CD14-positive monocyte (primary cell): ENCODE results near the gene PKM. TPM values are rescaled to one million over a fixed set of nuclear protein-coding genes. Genes with fewer than 3 reads are reported as not detected.

ENCODE experiments used
- DNase-seq, 3 donors: peaks; one replicate each; pipeline ENCODE4 v3.0.0-alpha.2; 2011 to 2022
- H2AFZ ChIP-seq: 2 replicates; pipeline ENCODE4 v1.6.0; 2012; ENCODE audit warnings: mild to moderate bottlenecking, low read depth, low read length, inconsistent platforms; ENCODE audit not compliant: insufficient read depth, poor library complexity, severe bottlenecking
- H3K27ac ChIP-seq, 2 donors: 1 replicate in 1 of 2; 2 replicates in 1 of 2; pipeline ENCODE4 v1.5.1; 2012 to 2013; ENCODE audit warnings: low read length in 2 of 2, control low read depth in 1 of 2, inconsistent platforms in 1 of 2, low read depth in 1 of 2, mild to moderate bottlenecking in 1 of 2
- H3K27me3 ChIP-seq, 2 donors: one replicate each; pipeline versions ENCODE4 v1.6.0 to v1.6.1; 2011 to 2013; ENCODE audit warnings: low read length in 2 of 2; ENCODE audit not compliant: control insufficient read depth in 2 of 2, insufficient read depth in 2 of 2
- H3K36me3 ChIP-seq, 2 donors: replicated peaks in 1 of 2; 1 replicate in 1 of 2; 2 replicates in 1 of 2; pipeline versions ENCODE4 v1.5.1 to v1.6.1; 2012 to 2013; ENCODE audit warnings: low read length in 2 of 2, control low read depth in 1 of 2, inconsistent platforms in 1 of 2, mild to moderate bottlenecking in 1 of 2; ENCODE audit not compliant: insufficient read depth in 2 of 2, control insufficient read depth in 1 of 2
- H3K4me1 ChIP-seq, 2 donors: 1 replicate in 1 of 2; 2 replicates in 1 of 2; pipeline versions ENCODE4 v1.5.1 to v1.6.1; 2012 to 2013; ENCODE audit warnings: low read length in 2 of 2, control low read depth in 1 of 2, inconsistent platforms in 1 of 2, mild to moderate bottlenecking in 1 of 2, moderate library complexity in 1 of 2; ENCODE audit not compliant: insufficient read depth in 2 of 2, control insufficient read depth in 1 of 2
- H3K4me2 ChIP-seq: replicated peaks from 2 replicates; pipeline ENCODE3; 2012; ENCODE audit warnings: low read length, moderate library complexity, mild to moderate bottlenecking; ENCODE audit not compliant: poor library complexity, severe bottlenecking; ENCODE audit errors: extremely low read depth
- H3K4me3 ChIP-seq, 3 experiments: fragments of 200-600 bp in 1 of 3; sonication (generic) in 1 of 3; replicated peaks in 1 of 3; 1 replicate in 2 of 3; 2 replicates in 1 of 3; pipeline ENCODE4 v1.5.1; 2011 to 2013; ENCODE audit warnings: low read length in 3 of 3, mild to moderate bottlenecking in 3 of 3, control low read depth in 2 of 3, low read depth in 2 of 3, inconsistent platforms in 1 of 3, moderate library complexity in 1 of 3
- H3K79me2 ChIP-seq: 2 replicates; pipeline ENCODE4 v1.6.0; 2012; ENCODE audit warnings: mild to moderate bottlenecking, control low read depth, inconsistent platforms, low read length, moderate library complexity; ENCODE audit not compliant: insufficient read depth
- H3K9ac ChIP-seq: 2 replicates; pipeline ENCODE4 v1.6.0; 2017; ENCODE audit warnings: low read length, mild to moderate bottlenecking; ENCODE audit not compliant: insufficient read depth, poor library complexity, severe bottlenecking
- H3K9me3 ChIP-seq, 2 donors: replicated peaks in 1 of 2; 1 replicate in 1 of 2; 2 replicates in 1 of 2; pipeline versions ENCODE4 v1.5.1 to v1.6.1; 2012 to 2013; ENCODE audit warnings: low read length in 2 of 2, control low read depth in 1 of 2; ENCODE audit not compliant: control insufficient read depth in 1 of 2, insufficient read depth in 1 of 2
- H4K20me1 ChIP-seq: 2 replicates; pipeline ENCODE4 v1.6.0; 2012; ENCODE audit warnings: mild to moderate bottlenecking, low read length, control low read depth, moderate library complexity; ENCODE audit not compliant: insufficient read depth
- H3K27ac Mint-ChIP-seq, 7 donors: one replicate each; pipeline ENCODE4 v1.8.0; 2020; ENCODE audit warnings: mild to moderate bottlenecking in 7 of 7, mixed read lengths in 7 of 7, moderate library complexity in 6 of 7, inconsistent platforms in 2 of 7
- H3K27me3 Mint-ChIP-seq, 3 donors: one replicate each; pipeline ENCODE4 v1.8.0; 2021 to 2022; ENCODE audit warnings: low read depth in 3 of 3, mild to moderate bottlenecking in 3 of 3, mixed read lengths in 3 of 3, moderate library complexity in 3 of 3, inconsistent platforms in 1 of 3
- H3K36me3 Mint-ChIP-seq, 2 donors: one replicate each; pipeline ENCODE4 v1.8.0; 2020; ENCODE audit warnings: mixed read lengths in 2 of 2, inconsistent platforms in 1 of 2, mild to moderate bottlenecking in 1 of 2
- H3K4me1 Mint-ChIP-seq: one replicate; pipeline ENCODE4 v1.8.0; 2020; ENCODE audit warnings: mild to moderate bottlenecking, mixed read lengths
- H3K4me3 Mint-ChIP-seq, 2 donors: one replicate each; pipeline ENCODE4 v1.8.0; 2020; ENCODE audit warnings: mild to moderate bottlenecking in 2 of 2, mixed read lengths in 2 of 2, moderate library complexity in 1 of 2
- H3K9me3 Mint-ChIP-seq, 7 donors: one replicate each; pipeline ENCODE4 v1.8.0; 2020 to 2022; ENCODE audit warnings: mixed read lengths in 7 of 7, mild to moderate bottlenecking in 6 of 7, moderate library complexity in 6 of 7, inconsistent platforms in 2 of 7
- WGBS: methylation state at CpG from one replicate; pipeline ENCODE4 v1.1.5; 2013; ENCODE audit warnings: missing lambda C conversion rate; ENCODE audit not compliant: insufficient coverage; 5-methylcytosine and 5-hydroxymethylcytosine counted together
- intact Hi-C, 2 donors: fragments of 100-400 bp; cut with micrococcal nuclease; formaldehyde crosslinking; loops; one replicate each; pipeline versions ENCODE4 v1.15.0 to v1.15.1; 2023
- polyA plus RNA-seq, 3 donors: library from polyadenylated mRNA; depleted of rRNA in 1 of 3; unstranded in 2 of 3; stranded (reverse) in 1 of 3; fragments of 300-500 nt in 2 of 3; fragments of >200 nt in 1 of 3; fragmentation: Illumina TruSeq in 2 of 3; gene quantifications; 1 replicate in 2 of 3; 2 replicates in 1 of 3; pipeline ENCODE4 v1.2.3, GENCODE V29; 2012 to 2021
- TF ChIP-seq, protein P1 (sequence below): fragments of 200-600 bp; IDR thresholded peaks from one replicate; pipeline ENCODE4 v1.8.0; 2022; ENCODE audit warnings: antibody characterized with exemption, mild to moderate bottlenecking

The PKM gene
- polyA plus RNA-seq, 3 donors: 544 to 999 (median 986) TPM

GRCh38 chr15:72252663-72253299, 21.8 kb upstream of the PKM start:
- WGBS: 100% methylated on average over 5 of the region's 10 CpGs
- Histone ChIP-seq H3K9me3 (no peaks in the 10 kb centered on the region), H3K4me3 (no peak overlapping the region), H2AFZ (no peak overlapping the region), H3K4me2 (no peak overlapping the region), H3K27me3 (no peaks in the 10 kb centered on the region), H3K9ac (no peak overlapping the region), H4K20me1 (no peaks in the 10 kb centered on the region), H3K27ac (no peak overlapping the region), H3K36me3 (peaks cover 76 to 94% of the 10 kb centered on the region in 2 donors), H3K4me1 (peaks cover 9 to 13% of the 10 kb centered on the region in 2 donors), H3K79me2 (no peaks in the 10 kb centered on the region)
- Mint-ChIP-seq H3K27me3 (peaks cover 0 to 3% (median 0%) of the 10 kb centered on the region in 3 donors), H3K4me3 (no peak overlapping the region), H3K27ac (no peak overlapping the region), H3K36me3 (peaks cover 80 to 89% of the 10 kb centered on the region in 2 donors), H3K9me3 (peaks cover 0 to 1% (median 0%) of the 10 kb centered on the region in 7 donors), H3K4me1 (peaks cover 11% of the 10 kb centered on the region)
- intact Hi-C loops: loop anchor here in 1 of 2 donors (10.0 kb wide), 1 partner anchor 48 kb away; no protein-coding TSS in a partner anchor
- TF ChIP-seq, protein P1, sequence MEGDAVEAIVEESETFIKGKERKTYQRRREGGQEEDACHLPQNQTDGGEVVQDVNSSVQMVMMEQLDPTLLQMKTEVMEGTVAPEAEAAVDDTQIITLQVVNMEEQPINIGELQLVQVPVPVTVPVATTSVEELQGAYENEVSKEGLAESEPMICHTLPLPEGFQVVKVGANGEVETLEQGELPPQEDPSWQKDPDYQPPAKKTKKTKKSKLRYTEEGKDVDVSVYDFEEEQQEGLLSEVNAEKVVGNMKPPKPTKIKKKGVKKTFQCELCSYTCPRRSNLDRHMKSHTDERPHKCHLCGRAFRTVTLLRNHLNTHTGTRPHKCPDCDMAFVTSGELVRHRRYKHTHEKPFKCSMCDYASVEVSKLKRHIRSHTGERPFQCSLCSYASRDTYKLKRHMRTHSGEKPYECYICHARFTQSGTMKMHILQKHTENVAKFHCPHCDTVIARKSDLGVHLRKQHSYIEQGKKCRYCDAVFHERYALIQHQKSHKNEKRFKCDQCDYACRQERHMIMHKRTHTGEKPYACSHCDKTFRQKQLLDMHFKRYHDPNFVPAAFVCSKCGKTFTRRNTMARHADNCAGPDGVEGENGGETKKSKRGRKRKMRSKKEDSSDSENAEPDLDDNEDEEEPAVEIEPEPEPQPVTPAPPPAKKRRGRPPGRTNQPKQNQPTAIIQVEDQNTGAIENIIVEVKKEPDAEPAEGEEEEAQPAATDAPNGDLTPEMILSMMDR: no peak
- DNase-seq: no peak

DNA sequence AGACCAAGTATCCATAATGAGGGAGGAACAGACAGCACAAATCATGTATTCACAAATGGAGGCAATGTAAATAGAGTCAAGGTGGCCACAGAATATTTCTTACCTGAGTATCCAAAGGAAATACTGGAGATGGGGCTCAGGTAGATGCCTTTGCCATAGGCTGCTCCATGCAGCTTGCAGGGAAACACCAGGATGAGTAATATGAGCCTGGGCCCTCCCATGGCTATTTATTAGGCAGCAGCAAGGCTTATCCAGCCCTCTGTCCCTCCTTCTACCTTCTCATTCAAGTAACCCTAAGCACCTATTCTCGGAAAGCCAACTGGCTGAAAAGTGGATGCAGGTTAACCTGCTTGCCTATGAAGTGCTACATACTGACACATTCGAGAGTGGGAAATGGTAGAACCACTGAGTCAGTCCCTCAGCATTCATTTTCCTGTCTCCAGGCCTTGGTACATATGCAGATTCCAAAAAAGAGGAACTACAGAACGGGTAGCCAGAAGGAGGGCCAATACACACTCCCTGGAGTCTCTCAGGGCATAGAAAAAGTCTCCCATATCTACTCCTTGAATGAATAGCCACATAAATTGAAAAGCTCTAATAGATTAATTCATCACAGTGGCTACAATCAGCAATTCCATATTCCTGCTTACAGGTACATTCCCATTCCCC, 18.3 kb upstream of the PKM start:
- Histone ChIP-seq H4K20me1 (no peaks in the 10 kb centered on the region), H2AFZ (no peak overlapping the region), H3K9me3 (no peaks in the 10 kb centered on the region), H3K4me2 (no peak overlapping the region), H3K36me3 (peaks cover 57 to 76% of the 10 kb centered on the region in 2 donors), H3K9ac (no peak overlapping the region), H3K4me1 (peaks cover 9 to 13% of the 10 kb centered on the region in 2 donors), H3K27ac (peak overlapping the region in 1 of 2 donors; percentile 65), H3K79me2 (no peaks in the 10 kb centered on the region), H3K27me3 (no peaks in the 10 kb centered on the region), H3K4me3 (no peak overlapping the region)
- Mint-ChIP-seq H3K4me1 (peaks cover 11% of the 10 kb centered on the region), H3K4me3 (no peak overlapping the region), H3K27me3 (peaks cover 0 to 3% (median 0%) of the 10 kb centered on the region in 3 donors), H3K27ac (peak overlapping the region; percentile 15 to 83 (median 75)), H3K36me3 (peaks cover 66 to 81% of the 10 kb centered on the region in 2 donors), H3K9me3 (no peaks in the 10 kb centered on the region)
- TF ChIP-seq, protein P1: no peak
- 17% methylated on average over 2 of the region's 3 CpGs for WGBS
- intact Hi-C loops: no loop called here
- peak; percentile 28 to 71 (median 57) for DNase-seq
